PC-9 (cell line): ENCODE measurements around the gene ESPNL.

Source experiments
- CTCF ChIP-seq: fragments of 200-600 bp; sonication (generic); conservative IDR thresholded peaks from 2 replicates; pipeline ENCODE4 v1.6.1; 2017; ENCODE audit warnings: mixed run types, antibody characterized with exemption, mild to moderate bottlenecking, moderate library complexity
- EZH2 ChIP-seq: fragments of 200-600 bp; sonication (generic); IDR thresholded peaks from 2 replicates; pipeline ENCODE4 v1.8.0; 2017; ENCODE audit warnings: antibody characterized with exemption, low read depth

DNA sequence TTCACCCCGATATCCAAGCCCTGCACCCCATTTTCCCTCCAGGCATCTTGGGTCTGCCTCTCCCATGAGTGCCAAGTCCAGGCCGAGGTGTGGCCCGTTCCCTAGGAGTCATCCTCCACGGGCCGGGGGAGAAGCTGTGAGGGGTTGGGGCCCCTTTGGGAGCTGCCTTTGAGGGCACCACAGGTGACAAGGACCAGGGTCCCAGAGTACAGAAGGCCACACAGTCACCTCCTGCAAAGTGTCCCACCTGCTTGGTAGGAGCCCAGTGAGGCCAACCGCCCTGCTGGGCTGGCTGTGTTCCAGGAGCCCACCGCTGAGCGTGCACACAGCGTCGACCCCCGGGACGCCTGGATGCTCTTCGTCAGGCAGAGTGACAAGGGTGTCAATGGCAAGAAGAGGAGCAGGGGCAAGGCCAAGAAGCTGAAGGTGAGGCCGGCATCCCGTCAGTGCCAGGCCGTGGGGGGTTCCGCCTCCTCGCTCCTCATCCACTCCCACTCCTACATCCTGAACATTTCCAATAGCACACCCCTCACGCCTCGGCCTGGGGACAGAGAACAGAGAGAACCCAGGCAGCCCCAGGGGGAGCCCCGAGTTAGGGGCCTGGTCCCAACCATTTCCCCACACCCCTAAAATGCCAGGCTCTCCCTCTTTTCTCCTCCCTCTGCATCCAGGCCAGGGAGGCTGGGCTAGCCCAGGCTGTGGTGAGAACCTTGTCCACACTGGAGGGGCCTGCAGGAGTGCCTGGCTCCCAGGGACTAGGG lies 61.3 kb downstream of the ESPNL start:
- TF ChIP-seq CTCF (no peak), EZH2 (no peak)
